Colonic mucosa (tissue), 4 donors: ENCODE data around the gene ABCB4. TPM values are rescaled to one million over a fixed set of nuclear protein-coding genes. Genes with fewer than 3 reads are reported as not detected.

ENCODE experiments used
- DNase-seq: peaks from one replicate; pipeline ENCODE4 v3.0.0-alpha.2; 2020
- H3K27ac ChIP-seq: fragments of 200-600 bp; one replicate; pipeline ENCODE4 v1.8.0; 2021
- H3K27me3 ChIP-seq: fragments of 200-600 bp; one replicate; pipeline ENCODE4 v1.8.0; 2021
- H3K36me3 ChIP-seq: fragments of 200-600 bp; one replicate; pipeline ENCODE4 v1.8.0; 2021
- H3K4me1 ChIP-seq: fragments of 200-600 bp; one replicate; pipeline ENCODE4 v1.8.0; 2021; ENCODE audit warnings: mild to moderate bottlenecking
- H3K4me3 ChIP-seq: fragments of 200-600 bp; one replicate; pipeline ENCODE4 v1.8.0; 2021
- H3K9ac ChIP-seq, 2 donors: one replicate each; pipeline ENCODE4 v1.7.0; 2013; ENCODE audit warnings: control low read depth in 2 of 2, low read depth in 2 of 2, low read length in 2 of 2
- H3K9me3 ChIP-seq: fragments of 200-600 bp; one replicate; pipeline ENCODE4 v1.8.0; 2021
- CTCF ChIP-seq: fragments of 200-600 bp; IDR thresholded peaks from one replicate; pipeline ENCODE4 v1.8.0; 2022; ENCODE audit warnings: antibody characterized with exemption, mild to moderate bottlenecking
- intact Hi-C: fragments of 100-400 bp; cut with DNase I; formaldehyde crosslinking; loops from one replicate; pipeline ENCODE4 v1.14.1; 2022
- total RNA-seq, 2 donors: library from RNA; stranded (reverse); fragmentation: NEBNext Ultra II Directional in 1 of 2; extraction: Animal tissue kit (Norgen Biotek cat#: 25700) in 1 of 2; gene quantifications; one replicate each; pipeline ENCODE4 v1.2.1, GENCODE V29; 2021
- donor health status: healthy.
- donor health status: DM: no; HTN: no; CAD: no.
- donor health status: DM: no; HTN: no; CAD: no.

Gene ABCB4
- total RNA-seq, 2 donors from 2014 or later = 0.30 to 0.35 TPM

DNA sequence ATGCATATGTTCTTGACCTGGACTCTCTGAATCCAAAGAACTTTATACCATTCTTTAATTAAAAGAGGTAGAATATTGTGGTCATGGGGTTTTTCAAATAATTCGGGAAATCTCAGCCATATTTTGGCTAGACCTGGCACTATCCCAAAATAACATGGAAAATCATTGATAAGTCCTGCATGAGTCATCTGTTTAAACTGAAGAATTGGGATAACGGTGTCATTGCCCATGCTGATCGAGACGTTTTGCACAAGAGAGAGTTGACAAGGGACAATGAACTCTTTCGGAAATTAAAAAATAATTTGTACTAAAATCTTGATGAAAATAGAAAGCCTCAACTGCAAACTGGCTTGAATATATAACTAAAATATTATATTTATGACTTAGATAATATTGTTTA, 19.9 kb upstream of the ABCB4 start:
- Histone ChIP-seq H3K9ac (no peak overlapping the region), H3K36me3 (no peaks in the 10 kb centered on the region), H3K4me1 (no peaks in the 10 kb centered on the region), H3K27ac (no peak overlapping the region), H3K9me3 (no peaks in the 10 kb centered on the region), H3K27me3 (no peaks in the 10 kb centered on the region), H3K4me3 (no peak overlapping the region)
- no peak for TF ChIP-seq CTCF
- intact Hi-C loops = no loop called here
- no peak for DNase-seq

DNA sequence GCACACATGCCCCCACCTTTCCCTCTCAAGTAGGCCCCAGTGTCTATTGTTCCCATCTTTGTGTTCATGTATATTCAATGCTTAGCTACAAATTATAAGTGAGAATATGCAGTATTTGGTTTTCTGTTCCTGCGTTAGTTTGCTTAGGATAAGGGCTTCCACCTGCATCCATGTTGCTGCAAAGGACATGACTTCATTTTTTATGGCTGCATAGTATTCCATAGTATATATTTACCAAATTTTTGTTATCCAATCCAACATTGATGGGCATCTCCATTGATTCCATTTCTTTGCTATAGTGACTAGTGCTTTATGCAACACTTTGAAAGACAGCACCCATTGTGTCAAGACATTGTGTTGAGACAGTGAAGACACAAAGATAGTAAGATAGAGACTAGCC, 19.0 kb upstream of the ABCB4 start:
- intact Hi-C loops = no loop called here
- no peak for TF ChIP-seq CTCF
- no peak overlapping the region for H3K9ac ChIP-seq
- no peaks in the 10 kb centered on the region for H3K36me3 ChIP-seq
- no peak overlapping the region for H3K27ac ChIP-seq
- no peaks in the 10 kb centered on the region for H3K27me3 ChIP-seq
- no peaks in the 10 kb centered on the region for H3K9me3 ChIP-seq
- H3K4me1 ChIP-seq = no peaks in the 10 kb centered on the region
- no peak for DNase-seq
- no peak overlapping the region for H3K4me3 ChIP-seq

DNA sequence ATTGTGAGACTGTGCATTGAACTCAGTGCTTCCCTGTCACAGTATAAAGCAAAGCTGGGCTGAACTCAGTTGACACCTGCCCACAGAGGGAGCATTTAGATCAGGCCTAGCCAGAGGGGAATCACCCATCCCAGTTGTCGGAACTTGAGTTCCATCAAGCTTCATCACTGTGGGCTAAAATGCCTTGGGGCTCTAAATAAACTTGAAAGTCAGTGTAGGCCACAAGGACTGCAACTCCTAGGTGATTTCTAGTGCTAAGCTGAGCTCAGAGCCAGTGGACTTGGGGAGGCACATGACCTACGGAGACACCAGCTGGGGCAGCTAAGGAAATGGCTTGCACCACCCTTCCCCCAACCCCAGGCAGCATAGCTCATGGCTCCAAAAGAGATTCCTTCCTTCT, 7.7 kb upstream of the ABCB4 start:
- H3K9ac ChIP-seq = no peak overlapping the region
- no peak for TF ChIP-seq CTCF
- H3K4me3 ChIP-seq = no peak overlapping the region
- H3K36me3 ChIP-seq = no peaks in the 10 kb centered on the region
- DNase-seq = no peak
- intact Hi-C loops = no loop called here
- H3K27me3 ChIP-seq = no peaks in the 10 kb centered on the region
- H3K4me1 ChIP-seq = no peaks in the 10 kb centered on the region
- no peak overlapping the region for H3K27ac ChIP-seq
- no peaks in the 10 kb centered on the region for H3K9me3 ChIP-seq

GRCh38 chr7:87482115-87482514, 6.6 kb upstream of the ABCB4 start:
- H3K9ac ChIP-seq = no peak overlapping the region
- intact Hi-C loops = no loop called here
- TF ChIP-seq CTCF = no peak
- H3K9me3 ChIP-seq = no peaks in the 10 kb centered on the region
- H3K27me3 ChIP-seq = no peaks in the 10 kb centered on the region
- no peaks in the 10 kb centered on the region for H3K4me1 ChIP-seq
- DNase-seq = no peak
- H3K36me3 ChIP-seq = no peaks in the 10 kb centered on the region
- H3K4me3 ChIP-seq = no peak overlapping the region
- no peak overlapping the region for H3K27ac ChIP-seq

- no peaks in the 10 kb centered on the region for H3K36me3 ChIP-seq
- no peaks in the 10 kb centered on the region for H3K4me1 ChIP-seq
- no peak overlapping the region for H3K9ac ChIP-seq
- no peaks in the 10 kb centered on the region for H3K27me3 ChIP-seq
- intact Hi-C loops = no loop called here
- no peak overlapping the region for H3K4me3 ChIP-seq
- DNase-seq = no peak
- H3K9me3 ChIP-seq = no peaks in the 10 kb centered on the region
- H3K27ac ChIP-seq = no peak overlapping the region
- TF ChIP-seq CTCF = no peak
These were observed 4.9 kb upstream of the ABCB4 start for GRCh38 chr7:87480386-87480785.

- Histone ChIP-seq H3K36me3 (no peaks in the 10 kb centered on the region), H3K9me3 (no peaks in the 10 kb centered on the region), H3K4me1 (no peaks in the 10 kb centered on the region), H3K4me3 (no peak overlapping the region), H3K27ac (no peak overlapping the region), H3K9ac (no peak overlapping the region), H3K27me3 (no peaks in the 10 kb centered on the region)
- TF ChIP-seq CTCF = no peak
- intact Hi-C loops = no loop called here
- no peak for DNase-seq
These were observed 4.5 kb upstream of the ABCB4 start for GRCh38 chr7:87479951-87480350.
